OCI-LY1 (cell line): ENCODE results near the gene EXOSC10.

Experiments
- EZH2 ChIP-seq: fragments of 200-600 bp; sonication (generic), shearing (Covaris generic); IDR thresholded peaks from 2 replicates; pipeline ENCODE4 v1.8.0; 2017; ENCODE audit warnings: borderline replicate concordance, mixed run types, mild to moderate bottlenecking, antibody characterized with exemption, low read length, moderate library complexity, mixed read lengths
- TF ChIP-seq, protein P1 (sequence below): fragments of 200-600 bp; sonication (generic), shearing (Covaris generic); IDR thresholded peaks from 2 replicates; pipeline ENCODE4 v1.5.1; 2017; ENCODE audit warnings: mild to moderate bottlenecking, antibody characterized with exemption, low read length, moderate library complexity, mixed read lengths

DNA sequence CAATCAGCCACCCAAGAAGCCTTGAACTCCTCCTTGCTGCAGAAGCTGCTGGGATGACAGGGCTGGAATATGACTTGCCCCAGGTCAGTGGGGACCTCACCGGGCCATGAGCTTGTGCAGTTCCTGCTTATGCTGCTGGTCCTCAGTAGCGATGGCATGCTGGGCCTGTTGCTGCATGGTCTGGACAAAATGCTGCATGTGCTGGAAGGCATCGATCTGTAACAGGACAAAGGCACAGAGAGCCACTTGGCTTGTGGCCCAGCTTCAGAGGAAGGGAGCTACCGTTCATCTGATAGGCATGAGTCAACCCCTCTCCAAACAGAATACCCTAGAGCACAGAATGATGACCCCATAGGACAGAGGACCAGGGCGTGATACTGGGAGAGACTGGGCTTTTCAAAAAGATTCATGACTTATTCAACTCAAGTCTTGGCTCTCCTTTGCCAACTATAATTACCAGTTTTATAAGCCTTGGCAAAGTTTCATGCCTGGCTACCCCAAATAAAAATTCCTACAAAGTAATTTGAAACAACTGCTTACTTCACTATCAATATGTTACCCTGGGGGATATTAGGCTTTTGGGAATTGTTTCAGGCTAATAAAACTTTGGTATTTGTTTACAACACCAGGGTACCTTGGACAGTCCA, 34.7 kb upstream of the EXOSC10 start:
- TF ChIP-seq, protein P1, sequence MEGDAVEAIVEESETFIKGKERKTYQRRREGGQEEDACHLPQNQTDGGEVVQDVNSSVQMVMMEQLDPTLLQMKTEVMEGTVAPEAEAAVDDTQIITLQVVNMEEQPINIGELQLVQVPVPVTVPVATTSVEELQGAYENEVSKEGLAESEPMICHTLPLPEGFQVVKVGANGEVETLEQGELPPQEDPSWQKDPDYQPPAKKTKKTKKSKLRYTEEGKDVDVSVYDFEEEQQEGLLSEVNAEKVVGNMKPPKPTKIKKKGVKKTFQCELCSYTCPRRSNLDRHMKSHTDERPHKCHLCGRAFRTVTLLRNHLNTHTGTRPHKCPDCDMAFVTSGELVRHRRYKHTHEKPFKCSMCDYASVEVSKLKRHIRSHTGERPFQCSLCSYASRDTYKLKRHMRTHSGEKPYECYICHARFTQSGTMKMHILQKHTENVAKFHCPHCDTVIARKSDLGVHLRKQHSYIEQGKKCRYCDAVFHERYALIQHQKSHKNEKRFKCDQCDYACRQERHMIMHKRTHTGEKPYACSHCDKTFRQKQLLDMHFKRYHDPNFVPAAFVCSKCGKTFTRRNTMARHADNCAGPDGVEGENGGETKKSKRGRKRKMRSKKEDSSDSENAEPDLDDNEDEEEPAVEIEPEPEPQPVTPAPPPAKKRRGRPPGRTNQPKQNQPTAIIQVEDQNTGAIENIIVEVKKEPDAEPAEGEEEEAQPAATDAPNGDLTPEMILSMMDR, result no peak
- TF ChIP-seq EZH2, result no peak
